Limb (tissue), 2 donors: ENCODE results near the gene USH1C.
A peak's percentile ranks its signal among the peaks of the same experiment; 100 is the strongest.

Source experiments
- DNase-seq, 2 donors: peaks; one replicate each; pipeline ENCODE4 v3.0.0-alpha.2; 2016; ENCODE audit errors: extremely low spot score in 2 of 2

Gene USH1C

DNA sequence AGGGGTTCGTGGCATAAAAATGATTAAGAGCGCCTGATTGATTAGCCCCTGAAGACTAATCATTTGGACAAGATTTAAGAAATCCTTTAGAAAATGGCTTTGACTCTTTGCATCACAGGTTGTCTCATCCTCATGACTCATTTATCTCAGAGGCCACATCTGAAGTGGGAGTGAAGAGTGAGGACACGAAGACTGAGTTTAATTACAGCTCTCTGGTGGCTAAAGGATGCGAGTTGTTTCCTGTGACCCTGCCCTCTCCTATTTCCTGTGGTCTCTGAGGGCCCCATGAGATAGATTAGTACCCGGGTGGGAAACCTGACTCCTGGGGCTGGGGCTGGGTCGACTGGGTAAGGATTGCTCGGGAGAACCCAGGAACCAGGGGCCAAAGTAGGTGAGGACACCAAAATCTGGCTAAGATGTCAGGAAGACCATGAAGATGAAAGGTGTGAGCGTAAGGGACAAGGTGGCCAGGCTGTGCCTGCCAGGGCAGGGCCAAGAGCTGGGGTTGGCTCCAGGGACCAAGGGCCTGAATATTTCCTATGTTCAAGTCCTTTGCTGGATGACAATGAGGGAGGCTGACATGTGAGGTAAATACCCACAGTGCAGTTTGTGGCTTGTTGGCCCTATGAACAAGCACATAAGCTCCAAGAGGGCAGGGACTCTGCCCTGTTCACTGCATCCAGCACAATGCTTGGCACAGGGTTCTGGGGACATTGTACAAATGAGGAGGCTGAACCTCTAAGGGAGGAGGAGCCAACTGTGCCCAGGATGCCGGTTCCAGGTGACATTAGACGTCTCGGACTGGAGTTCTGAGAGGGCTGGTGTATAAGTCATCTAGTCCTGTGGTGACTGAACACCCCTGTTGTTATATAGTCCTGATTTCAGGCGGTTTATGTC lies 6.5 kb upstream of the USH1C start:
- no peak for DNase-seq

DNA sequence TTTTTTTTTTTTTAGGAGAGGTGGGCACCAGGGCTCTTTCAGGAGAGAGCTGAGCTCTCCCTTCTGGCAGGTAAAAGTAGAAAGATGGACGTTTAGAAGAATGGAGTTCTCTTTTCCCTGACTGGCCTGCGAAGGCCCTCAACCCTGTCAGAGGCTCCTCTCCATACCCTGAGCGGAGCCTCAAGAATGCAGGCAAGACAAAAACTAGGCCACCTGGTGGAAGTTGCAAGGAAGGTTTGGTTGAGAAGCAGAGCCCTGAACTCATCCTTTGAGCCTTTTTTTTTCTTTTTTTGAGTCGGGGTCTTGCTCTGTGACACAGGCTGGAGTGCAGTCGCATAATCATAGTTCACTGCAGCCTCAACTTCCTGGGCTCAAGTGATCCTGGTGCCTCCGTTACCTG lies 4.2 kb upstream of the USH1C start:
- no peak for DNase-seq

DNA sequence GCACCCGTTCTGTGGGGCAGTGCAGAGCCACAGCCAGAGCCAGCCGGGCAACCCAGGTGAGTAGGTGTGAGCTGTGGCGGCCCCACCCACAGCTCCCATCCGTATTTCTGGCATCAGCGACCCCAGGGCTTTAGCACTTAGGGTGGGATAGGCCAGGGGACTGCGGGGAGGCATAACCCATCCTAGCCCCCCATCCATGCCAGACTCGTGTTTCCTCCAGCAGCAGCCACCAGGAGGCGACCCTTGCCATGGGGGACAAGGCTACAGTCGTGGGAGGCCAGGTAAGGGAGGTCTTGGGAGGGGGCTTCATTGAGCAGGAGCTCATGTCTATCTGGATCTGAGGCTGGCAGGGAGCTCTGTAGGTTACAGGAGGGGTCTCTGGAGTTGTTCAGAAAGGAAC lies 3.7 kb upstream of the USH1C start:
- DNase-seq: no peak

DNA sequence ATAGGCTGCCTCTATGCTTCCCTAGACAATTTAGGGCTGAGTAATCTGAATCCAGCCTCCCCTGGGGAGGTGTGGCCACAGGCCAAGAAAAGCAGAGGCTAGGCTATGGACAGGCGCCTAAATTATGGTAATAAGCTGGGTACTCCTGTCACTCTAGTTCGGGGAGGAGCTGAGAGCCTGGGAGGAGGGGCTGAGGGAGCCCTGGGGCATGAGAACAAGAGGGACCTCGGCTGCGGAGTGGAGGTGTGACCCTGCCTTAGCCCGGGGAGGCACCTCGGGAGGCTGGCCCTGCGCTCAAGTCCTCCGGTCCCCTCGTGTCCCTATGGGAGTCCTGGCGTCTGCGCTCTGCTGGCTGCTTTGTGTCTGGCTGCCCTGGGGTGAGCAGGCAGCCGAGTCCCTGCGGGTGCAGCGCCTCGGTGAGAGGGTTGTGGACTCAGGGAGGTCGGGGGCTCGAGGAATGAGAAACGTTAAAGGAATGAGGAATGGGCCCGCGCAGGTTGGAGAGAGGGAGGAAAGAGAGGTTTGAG lies 2.9 kb upstream of the USH1C start, which contains the start of gene OTOG:
Gene OTOG, plus strand, starts transcription at position 209 of the 527 bp plus-strand sequence. Its CDS starts 114 bp downstream, at position 323.
- no peak for DNase-seq

DNA sequence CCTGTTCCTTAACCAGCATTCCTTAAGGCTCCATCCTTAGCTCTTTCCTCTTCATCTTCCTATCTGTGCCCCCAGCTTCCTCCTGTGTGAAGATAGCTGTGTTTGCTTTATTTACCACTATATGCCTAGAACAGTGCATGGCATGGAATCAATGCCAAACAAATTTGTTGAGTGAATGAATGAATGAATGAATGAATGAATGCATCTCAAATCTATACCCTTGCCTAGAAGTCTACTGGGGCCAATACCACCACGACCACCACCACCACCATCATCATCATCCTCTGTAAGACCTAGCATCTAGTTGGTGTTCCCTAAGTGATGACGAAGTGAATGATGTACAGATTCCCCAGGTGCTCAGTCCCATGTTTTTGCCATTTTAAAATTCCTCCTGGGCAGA lies 2.0 kb upstream of the USH1C start:
- no peak for DNase-seq

DNA sequence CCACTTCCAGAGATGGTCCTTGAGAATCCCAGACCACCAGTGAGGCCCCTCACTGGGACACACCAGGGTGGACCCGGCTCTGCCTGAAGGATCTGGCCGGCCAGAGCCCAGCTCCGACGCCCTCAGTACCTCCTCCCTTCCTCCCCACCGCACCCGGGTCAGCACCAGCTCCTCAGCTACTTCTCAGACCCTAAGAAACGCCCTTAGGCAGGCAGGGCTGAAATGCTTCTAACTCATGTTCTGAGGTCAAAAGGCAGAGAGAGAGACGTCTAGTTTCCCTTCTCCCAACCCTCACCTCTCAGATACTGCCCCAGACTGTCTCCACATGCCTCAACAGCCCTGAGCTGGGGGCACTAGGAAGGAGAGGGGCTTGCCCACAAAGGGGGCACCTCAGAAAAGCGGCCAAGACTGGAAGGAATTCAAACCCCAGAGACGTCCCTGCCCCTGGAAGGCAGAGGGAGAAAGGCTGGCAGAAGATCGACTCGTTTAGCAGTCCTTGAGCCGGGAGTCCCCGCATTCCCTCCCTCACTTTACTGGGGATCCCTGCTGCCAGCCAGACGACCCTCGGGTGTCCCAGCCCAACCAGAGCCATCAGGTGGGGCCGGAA lies 539 bp downstream of the USH1C start:
- no peak for DNase-seq

DNA sequence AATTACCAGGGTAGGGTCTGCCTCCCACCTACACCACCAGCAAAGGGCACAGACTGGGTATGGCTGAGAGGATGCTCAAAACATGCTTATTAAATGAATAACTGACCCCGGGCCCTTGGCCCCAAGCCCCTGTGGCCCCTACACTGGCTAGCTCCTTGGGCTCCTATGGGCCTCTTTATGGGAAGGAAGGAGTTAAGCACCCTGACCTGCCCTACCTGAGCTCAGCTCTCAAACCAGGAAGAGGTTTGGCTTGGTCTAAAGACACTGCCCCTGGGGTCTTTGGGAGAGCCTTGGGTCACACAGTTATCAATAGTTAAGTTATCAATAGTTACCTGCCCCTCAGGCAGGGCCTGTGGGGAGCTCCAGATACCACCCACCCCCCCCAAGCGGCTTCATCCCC lies 1.2 kb downstream of the USH1C start:
- DNase-seq: no peak

DNA sequence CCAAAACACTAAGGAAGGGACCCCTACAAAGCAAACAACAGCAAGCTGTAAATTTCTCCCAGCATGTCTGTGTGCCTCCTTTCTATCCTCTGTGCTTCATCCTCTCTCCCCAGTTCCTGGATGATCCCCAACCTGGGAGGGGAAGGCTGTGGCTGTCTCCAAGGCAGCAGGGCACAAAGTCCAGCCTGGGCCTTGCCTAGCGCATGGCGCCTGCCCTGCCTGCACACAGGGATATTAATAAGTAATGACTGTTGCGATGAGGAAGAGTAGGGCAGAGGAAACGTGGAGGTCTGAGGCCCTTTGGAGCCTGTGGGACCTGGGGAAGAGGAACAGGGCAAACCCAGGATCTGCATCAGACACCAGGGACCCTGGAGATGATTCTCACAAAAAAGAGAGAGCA lies 2.0 kb downstream of the USH1C start:
- DNase-seq: no peak

DNA sequence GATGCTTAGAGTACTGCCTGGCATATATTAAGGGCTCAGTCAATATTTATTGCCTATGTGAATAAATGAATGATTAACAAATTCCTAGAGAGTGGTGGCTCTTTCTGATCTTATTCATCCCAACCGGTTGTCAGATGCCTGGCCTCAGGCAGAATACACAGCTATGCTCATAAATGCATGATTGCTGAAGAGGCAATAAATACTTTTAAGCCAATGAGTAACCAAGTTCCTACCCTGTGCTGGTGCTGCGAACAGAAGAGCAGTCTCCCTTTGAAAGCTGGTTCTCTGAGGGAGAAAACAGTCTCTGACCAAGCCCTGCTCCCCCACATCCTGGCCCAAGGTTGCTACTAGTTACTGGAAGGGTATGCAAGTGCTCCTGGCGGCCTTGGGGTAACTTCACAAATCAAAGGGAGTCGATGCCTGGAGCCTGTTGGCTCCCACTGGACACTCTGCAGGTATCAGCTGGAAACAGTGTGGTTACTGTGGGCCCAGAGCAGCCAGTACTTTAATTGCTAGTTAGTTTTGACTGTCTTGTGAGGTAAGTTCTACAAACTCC lies 2.8 kb downstream of the USH1C start:
- no peak for DNase-seq

DNA sequence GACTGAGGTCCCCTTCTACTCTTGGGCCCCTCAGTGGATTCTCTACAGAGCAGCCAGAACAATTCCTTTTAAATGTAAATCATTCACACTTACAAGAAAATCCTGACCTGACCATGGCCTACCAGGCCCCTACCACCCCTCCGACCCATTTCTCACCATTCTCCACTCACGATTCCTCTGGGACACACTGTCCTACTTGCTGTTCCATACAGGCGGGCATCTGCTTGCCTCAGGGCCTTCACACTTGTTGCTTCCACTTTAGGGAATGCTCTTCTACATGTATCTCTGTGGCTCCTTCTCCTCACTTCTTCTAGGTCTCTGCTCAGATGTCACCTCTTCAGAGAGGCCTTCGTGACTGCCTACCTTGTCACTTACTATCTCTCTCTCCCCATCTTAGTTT lies 3.4 kb downstream of the USH1C start:
- DNase-seq: no peak

DNA sequence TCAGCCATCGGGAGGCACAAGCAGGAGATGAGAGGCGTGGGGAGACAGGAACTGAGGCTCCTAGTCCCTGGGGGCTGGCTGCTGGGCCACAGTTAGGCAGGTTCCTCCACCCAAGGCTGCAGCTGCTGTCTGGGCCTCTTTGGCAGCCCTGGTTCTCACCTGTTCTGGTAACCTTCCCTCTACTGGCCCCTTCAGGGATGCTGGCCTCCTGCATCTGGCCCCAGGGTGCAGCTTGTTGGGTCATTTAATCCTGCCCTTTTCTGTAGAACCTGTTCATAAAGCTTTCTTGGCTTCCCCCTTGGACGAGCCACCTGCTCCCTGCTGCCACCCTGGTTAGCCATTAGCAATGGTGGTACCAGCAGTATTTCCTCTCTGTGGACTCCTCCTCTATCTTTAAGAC lies 5.5 kb downstream of the USH1C start:
- no peak for DNase-seq

DNA sequence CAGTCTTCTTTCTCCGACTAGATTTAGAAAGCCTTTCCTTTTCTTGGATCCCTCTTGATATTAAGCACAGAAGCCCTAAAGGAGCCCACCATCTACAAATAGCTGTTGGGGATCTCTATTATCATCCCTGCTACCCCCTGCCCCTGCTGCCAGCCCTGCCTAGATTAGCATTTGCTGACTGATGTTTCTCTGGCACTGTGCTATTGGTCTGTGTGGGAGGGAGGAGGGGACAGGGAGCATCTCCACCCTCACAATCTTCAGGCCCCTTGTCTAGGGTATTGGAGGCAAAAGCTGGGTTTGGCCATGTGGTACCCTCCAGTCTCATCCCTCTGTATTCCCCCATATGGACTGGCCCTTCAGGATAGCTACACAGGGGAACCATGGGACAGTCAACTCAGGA lies 6.2 kb downstream of the USH1C start:
- DNase-seq: no peak

DNA sequence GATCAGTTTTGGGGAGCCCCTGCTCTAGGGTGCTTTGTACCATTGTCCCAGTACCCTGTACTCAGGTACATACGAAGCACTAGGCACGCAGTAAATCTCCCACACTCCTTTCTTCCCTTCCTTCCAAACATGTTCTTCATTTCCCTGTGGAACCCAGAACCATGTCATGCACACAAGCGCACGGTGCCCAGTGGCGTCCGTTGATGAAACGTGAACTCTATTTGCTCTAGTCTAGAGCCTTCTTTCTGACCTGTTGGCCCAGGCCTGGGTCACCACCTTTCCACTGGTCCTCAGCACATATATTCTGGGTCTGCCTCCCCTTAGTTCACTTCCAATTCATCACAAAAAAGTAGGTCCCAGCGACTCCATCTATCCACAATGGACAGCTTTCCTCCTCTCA lies 7.0 kb downstream of the USH1C start:
- no peak for DNase-seq

DNA sequence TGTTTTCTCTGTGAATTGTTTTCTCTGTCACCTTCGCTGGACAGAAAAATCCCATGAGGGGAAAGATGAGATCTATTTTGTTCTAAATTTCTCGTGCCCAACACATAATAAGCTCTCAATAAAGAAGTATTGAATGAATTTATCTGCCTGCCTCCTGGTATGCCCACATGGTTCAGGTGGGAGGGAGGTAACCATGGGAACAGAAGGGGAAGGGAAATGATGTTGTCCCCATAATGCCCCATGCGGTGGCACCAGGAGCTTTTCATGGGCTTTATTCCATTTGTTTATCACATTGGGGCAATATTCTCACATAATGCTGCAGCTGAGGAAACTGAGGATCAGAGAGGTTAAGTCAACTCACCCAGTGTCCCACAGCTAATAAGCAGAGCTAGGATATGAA lies 8.7 kb downstream of the USH1C start:
- no peak for DNase-seq

DNA sequence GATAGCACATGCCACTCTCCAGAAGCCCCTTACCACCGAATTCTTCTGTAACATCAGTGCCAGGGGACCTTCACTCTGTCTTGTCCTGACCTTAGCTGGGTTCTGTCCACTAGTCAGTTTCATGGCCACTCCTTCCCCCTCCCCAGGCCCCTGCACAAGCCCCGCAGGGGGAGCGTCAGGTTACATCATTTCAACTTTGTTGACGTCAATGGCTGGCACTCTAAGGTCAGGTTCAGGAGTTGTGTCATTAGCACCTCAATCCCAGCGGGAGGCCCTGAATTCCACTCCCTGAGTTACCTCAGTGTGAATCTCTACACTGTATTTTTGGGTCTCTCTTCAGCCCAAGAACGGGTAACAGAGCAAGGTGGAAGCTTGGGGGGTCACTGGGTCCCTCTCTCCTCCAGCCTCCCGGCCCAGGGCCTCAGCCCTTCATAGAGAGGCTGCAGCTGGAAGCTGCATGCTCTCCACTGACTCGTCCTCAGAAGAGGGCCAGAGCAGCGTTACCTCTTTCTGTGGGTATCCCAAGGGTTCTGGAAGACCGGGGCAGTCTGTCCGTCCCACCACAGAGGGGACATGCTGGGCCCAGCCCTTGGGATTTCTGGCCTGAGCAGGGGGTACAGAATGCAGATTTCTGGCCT lies 10.3 kb downstream of the USH1C start:
- DNase-seq: no peak

DNA sequence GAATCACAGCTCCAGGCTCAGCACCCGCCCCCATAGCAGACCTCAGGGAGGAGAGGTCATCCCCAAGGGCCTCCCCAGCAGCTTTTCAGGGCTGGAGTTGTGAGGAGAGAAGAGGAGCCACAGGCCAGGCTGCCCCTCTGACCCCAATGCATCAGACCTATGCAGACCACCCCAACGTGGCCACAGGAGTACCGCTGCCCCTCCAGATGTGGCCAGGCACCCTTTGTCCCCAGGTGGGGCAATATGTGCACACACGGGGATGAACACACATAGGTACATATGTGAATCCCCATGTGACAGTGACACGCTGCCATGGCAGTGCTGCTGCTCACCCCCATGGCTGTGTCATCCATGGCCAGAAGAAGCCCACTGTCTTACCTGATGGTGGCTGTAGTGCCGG lies 10.9 kb downstream of the USH1C start:
- DNase-seq: no peak

DNA sequence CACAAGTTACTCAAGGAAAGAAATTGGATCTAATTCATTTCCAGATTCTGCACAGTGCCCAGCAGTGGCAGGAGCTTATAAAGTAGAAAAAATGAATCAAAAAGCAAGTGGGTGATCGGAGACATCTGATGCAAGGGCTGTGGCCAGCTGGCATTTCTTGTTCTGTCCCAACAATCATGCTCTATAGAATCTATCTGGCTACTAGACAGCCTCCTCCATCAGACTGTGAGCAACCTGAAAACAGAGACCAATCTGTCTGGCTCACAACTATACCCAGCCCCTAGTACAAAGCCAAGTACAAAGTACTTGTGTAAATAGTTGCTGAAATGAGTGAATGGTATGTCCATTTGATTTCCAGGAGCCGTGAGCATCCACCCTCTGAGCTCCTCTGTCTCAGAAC lies 11.4 kb downstream of the USH1C start:
- DNase-seq: no peak

DNA sequence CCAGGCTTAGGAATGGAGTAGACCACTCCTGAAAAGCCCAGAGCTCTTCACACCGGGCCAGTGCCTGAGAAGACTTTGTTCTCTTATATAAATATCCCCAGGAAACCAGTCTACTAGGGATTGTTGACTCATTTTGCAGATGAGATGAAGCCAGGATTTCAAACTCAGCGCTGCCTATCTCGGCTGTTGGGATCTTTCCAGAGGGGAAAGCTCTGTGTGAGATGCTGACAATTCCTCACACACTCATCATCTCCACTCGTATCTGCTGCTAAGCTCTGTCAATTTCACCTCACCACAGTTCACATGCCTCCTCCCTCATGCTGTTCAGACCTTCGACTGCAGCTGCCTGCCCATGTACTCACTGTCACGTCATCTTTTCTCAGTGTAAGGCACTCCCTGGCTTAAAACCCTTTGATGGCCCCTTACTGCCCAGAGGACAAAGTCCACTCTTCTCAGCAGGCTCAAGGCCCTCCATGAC lies 12.5 kb downstream of the USH1C start:
- no peak for DNase-seq

DNA sequence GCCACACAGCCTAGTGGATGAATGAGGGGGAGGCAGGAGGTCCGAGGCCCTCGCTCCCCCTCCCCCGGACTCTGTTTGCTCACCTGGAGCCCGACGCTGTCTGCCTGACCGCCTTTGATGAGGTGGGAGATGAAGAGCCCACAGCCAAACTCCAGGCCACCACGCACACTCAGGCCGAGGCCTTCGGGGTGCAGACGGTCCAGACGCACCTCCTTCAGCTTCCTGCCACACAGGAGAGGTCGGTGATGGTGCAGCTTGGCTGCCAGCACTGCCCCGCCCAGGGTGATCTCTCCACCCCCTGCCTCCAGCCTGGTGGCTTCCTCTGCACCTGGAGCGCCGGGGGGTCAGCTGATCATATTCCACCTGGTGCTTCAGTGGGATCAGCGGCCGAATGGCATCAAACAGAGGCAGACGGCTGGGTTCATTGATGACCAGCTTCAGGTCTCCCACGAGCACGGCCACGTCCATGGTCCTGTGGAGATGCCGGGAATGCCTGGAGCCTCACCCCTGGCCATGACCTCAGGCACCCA lies 13.1 kb downstream of the USH1C start:
- no peak for DNase-seq

DNA sequence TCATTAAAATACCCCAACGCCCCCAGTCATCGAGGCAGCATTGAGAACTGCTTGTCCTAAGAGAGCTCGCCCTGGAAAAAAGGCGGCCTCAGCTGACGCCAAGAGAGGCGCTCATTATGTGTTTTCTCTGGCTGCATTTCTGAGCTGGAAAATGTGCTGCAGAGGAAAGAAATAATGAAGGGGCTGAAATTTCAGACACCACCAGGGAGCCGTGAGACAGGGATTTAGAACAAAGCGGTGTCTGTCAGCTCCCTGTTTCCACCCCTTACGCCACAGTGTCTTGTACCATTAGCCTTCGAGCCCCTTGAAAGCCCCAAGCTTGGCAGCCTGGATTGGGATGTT lies 14.4 kb downstream of the USH1C start:
- peak; percentile 45 to 74 for DNase-seq

DNA sequence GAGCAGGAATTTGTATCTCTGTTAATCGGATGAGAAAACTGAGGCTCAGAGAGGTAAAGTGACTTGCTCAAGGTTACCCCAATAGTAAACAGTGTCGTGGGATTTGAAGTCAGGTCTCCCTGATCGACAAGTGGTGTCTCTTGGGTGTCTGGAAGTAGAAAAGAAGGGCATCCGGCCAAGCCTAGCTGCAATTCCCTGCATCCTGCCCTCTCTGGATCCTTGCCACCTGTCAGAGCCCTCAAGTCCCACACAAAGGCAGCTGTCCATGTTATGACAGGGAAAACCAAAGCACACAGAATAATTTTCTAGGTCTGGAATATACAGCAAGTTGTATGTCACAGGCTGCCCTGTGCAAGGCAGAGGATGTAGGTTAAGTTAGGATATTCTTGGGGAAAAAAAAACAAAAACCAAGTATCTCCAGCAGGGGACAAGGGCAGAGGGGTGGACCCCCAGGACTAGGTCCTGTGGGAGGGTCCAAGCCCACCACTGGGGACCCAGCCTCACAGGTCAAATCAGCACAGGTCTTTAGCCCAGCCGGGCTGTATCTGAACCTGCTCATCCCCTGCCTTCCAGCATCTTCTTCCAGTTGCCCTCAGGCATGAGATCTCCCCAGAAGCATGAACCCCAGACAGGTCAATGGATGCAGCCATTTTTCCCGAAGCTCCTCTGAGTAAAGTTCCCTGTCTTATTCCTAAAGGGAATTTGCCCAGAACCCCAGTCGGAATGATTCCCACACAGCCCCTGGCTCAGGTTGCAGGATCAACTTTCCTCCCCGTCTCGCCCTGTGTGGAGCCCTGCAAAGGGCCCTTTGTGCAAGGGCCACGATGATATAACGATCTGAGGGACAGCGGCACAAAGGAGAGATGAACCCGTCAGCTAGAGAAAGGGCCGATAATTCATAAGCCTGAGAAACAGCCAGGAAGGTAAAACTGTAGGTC lies 15.0 kb downstream of the USH1C start:
- DNase-seq: peak in 1 of 2 donors; percentile 32
